Activated T-cell treated with anti-CD3 and anti-CD28 coated beads, Interleukin-2, amount 50 U/mL, for 4 hours (primary cell): Measurements from ENCODE around the gene FZR1. TPM values are rescaled to one million over a fixed set of nuclear protein-coding genes. Genes with fewer than 3 reads are reported as not detected.
"Not testable (repeated sequence)": the region's sequence is repeated elsewhere in the genome, so short reads cannot be mapped to it uniquely, and the experiment has no call there.

Experiments used
- ATAC-seq, 2 donors: fragments of 200-7000 bp; cut with Tn5 transposase; one replicate each; pipeline ENCODE4 v1.10.0; 2021
- DNase-seq: peaks from one replicate; pipeline ENCODE4 v3.0.0-alpha.2; 2020
- H3K27me3 Mint-ChIP-seq: one replicate; pipeline ENCODE4 v1.8.0; 2021; ENCODE audit warnings: low read depth, mixed read lengths
- H3K36me3 Mint-ChIP-seq: one replicate; pipeline ENCODE4 v1.8.0; 2022; ENCODE audit warnings: mixed read lengths; ENCODE audit not compliant: insufficient read depth
- H3K4me1 Mint-ChIP-seq: one replicate; pipeline ENCODE4 v1.8.0; 2021; ENCODE audit warnings: low read depth, mixed read lengths
- H3K4me3 Mint-ChIP-seq: one replicate; pipeline ENCODE4 v1.8.0; 2021; ENCODE audit warnings: mild to moderate bottlenecking, moderate library complexity, mixed read lengths
- H3K9me3 Mint-ChIP-seq: one replicate; pipeline ENCODE4 v1.8.0; 2021; ENCODE audit warnings: mixed read lengths
- total RNA-seq, 3 donors: library from RNA; stranded (reverse); gene quantifications; one replicate each; pipeline ENCODE4 v1.2.1, GENCODE V29; 2021

FZR1 gene
- total RNA-seq, 3 donors from 2014 or later, result 30.4 to 38.1 (median 33.2) TPM

GRCh38 chr19:3522421-3523360, 16.6 kb downstream of the FZR1 start:
- DNase-seq (no peak), ATAC-seq (no peak)
- peaks cover 11% of the 10 kb centered on the region for H3K4me1 Mint-ChIP-seq
- H3K9me3 Mint-ChIP-seq, result no peaks in the 10 kb centered on the region
- H3K36me3 Mint-ChIP-seq, result peaks cover 9% of the 10 kb centered on the region
- H3K27me3 Mint-ChIP-seq, result no peaks in the 10 kb centered on the region
- H3K4me3 Mint-ChIP-seq, result no peak overlapping the region

GRCh38 chr19:3523361-3524077, 17.4 kb downstream of the FZR1 start:
- Mint-ChIP-seq H3K4me1 (peaks cover 8% of the 10 kb centered on the region), H3K4me3 (no peak overlapping the region), H3K9me3 (no peaks in the 10 kb centered on the region), H3K27me3 (no peaks in the 10 kb centered on the region), H3K36me3 (peaks cover 9% of the 10 kb centered on the region)
- ATAC-seq, result no peak
- no peak for DNase-seq

GRCh38 chr19:3524078-3524842, 18.1 kb downstream of the FZR1 start:
- peaks cover 6% of the 10 kb centered on the region for H3K4me1 Mint-ChIP-seq
- H3K4me3 Mint-ChIP-seq, result no peak overlapping the region
- no peaks in the 10 kb centered on the region for H3K9me3 Mint-ChIP-seq
- H3K36me3 Mint-ChIP-seq, result peaks cover 9% of the 10 kb centered on the region
- H3K27me3 Mint-ChIP-seq, result no peaks in the 10 kb centered on the region
- no peak for DNase-seq
- no peak for ATAC-seq

GRCh38 chr19:3524904-3525451, 18.9 kb downstream of the FZR1 start:
- no peak overlapping the region for H3K4me3 Mint-ChIP-seq
- no peak for DNase-seq
- no peak for ATAC-seq
- peaks cover 6% of the 10 kb centered on the region for H3K4me1 Mint-ChIP-seq
- H3K27me3 Mint-ChIP-seq, result no peaks in the 10 kb centered on the region
- H3K36me3 Mint-ChIP-seq, result peaks cover 9% of the 10 kb centered on the region
- no peaks in the 10 kb centered on the region for H3K9me3 Mint-ChIP-seq

- Mint-ChIP-seq H3K36me3 (peaks cover 8% of the 10 kb centered on the region), H3K4me3 (no peak overlapping the region), H3K4me1 (no peaks in the 10 kb centered on the region), H3K9me3 (no peaks in the 10 kb centered on the region), H3K27me3 (no peaks in the 10 kb centered on the region)
- no peak for DNase-seq
- ATAC-seq, result no peak
Measured at GRCh38 chr19:3526507-3527237, 20.6 kb downstream of the FZR1 start.

- no peak overlapping the region for H3K4me3 Mint-ChIP-seq
- ATAC-seq (no peak), DNase-seq (no peak)
- no peaks in the 10 kb centered on the region for H3K9me3 Mint-ChIP-seq
- H3K4me1 Mint-ChIP-seq, result no peaks in the 10 kb centered on the region
- no peaks in the 10 kb centered on the region for H3K27me3 Mint-ChIP-seq
- peaks cover 5% of the 10 kb centered on the region for H3K36me3 Mint-ChIP-seq
Measured at GRCh38 chr19:3527238-3527910, 21.3 kb downstream of the FZR1 start.

GRCh38 chr19:3528080-3528479, 22.0 kb downstream of the FZR1 start:
- Mint-ChIP-seq H3K36me3 (peaks cover 7% of the 10 kb centered on the region), H3K4me1 (no peaks in the 10 kb centered on the region), H3K27me3 (no peaks in the 10 kb centered on the region), H3K9me3 (no peaks in the 10 kb centered on the region), H3K4me3 (no peak overlapping the region)
- no peak for ATAC-seq
- DNase-seq, result no peak

- Mint-ChIP-seq H3K27me3 (no peaks in the 10 kb centered on the region), H3K9me3 (no peaks in the 10 kb centered on the region), H3K36me3 (peaks cover 7% of the 10 kb centered on the region), H3K4me1 (no peaks in the 10 kb centered on the region), H3K4me3 (no peak overlapping the region)
- DNase-seq (no peak), ATAC-seq (no peak)
Measured at GRCh38 chr19:3528539-3529211, 22.6 kb downstream of the FZR1 start.

GRCh38 chr19:3529299-3529698, 23.2 kb downstream of the FZR1 start:
- H3K4me3 Mint-ChIP-seq, result not testable (repeated sequence)

GRCh38 chr19:3530389-3530788, 24.3 kb downstream of the FZR1 start:
- peaks cover 13% of the 10 kb centered on the region for H3K36me3 Mint-ChIP-seq
- no peaks in the 10 kb centered on the region for H3K27me3 Mint-ChIP-seq
- H3K4me1 Mint-ChIP-seq, result no peaks in the 10 kb centered on the region
- no peak for ATAC-seq
- DNase-seq, result no peak
- H3K9me3 Mint-ChIP-seq, result no peaks in the 10 kb centered on the region
- no peak overlapping the region for H3K4me3 Mint-ChIP-seq

More at GRCh38 chr19:3529299-3529698, 23.2 kb downstream of the FZR1 start:
- not testable (repeated sequence) for H3K27me3 Mint-ChIP-seq, H3K36me3 Mint-ChIP-seq, H3K4me1 Mint-ChIP-seq, ATAC-seq, H3K9me3 Mint-ChIP-seq, DNase-seq

GRCh38 chr19:3531716-3532115, 25.6 kb downstream of the FZR1 start:
- Mint-ChIP-seq H3K27me3 (no peaks in the 10 kb centered on the region), H3K36me3 (peaks cover 15% of the 10 kb centered on the region), H3K4me1 (no peaks in the 10 kb centered on the region), H3K9me3 (no peaks in the 10 kb centered on the region), H3K4me3 (no peak overlapping the region)
- no peak for ATAC-seq
- DNase-seq, result no peak

GRCh38 chr19:3532154-3532786, 26.2 kb downstream of the FZR1 start:
- ATAC-seq, result no peak
- Mint-ChIP-seq H3K36me3 (peaks cover 15% of the 10 kb centered on the region), H3K9me3 (no peaks in the 10 kb centered on the region), H3K27me3 (no peaks in the 10 kb centered on the region), H3K4me3 (no peak overlapping the region), H3K4me1 (no peaks in the 10 kb centered on the region)
- no peak for DNase-seq
